Measurements from ENCODE around the gene ENTR1. TPM values are rescaled to one million over a fixed set of nuclear protein-coding genes. Genes with fewer than 3 reads are reported as not detected.

ENTR1 gene
- total RNA-seq, 1 donor from 2014 or later = 60.4 TPM

DNA sequence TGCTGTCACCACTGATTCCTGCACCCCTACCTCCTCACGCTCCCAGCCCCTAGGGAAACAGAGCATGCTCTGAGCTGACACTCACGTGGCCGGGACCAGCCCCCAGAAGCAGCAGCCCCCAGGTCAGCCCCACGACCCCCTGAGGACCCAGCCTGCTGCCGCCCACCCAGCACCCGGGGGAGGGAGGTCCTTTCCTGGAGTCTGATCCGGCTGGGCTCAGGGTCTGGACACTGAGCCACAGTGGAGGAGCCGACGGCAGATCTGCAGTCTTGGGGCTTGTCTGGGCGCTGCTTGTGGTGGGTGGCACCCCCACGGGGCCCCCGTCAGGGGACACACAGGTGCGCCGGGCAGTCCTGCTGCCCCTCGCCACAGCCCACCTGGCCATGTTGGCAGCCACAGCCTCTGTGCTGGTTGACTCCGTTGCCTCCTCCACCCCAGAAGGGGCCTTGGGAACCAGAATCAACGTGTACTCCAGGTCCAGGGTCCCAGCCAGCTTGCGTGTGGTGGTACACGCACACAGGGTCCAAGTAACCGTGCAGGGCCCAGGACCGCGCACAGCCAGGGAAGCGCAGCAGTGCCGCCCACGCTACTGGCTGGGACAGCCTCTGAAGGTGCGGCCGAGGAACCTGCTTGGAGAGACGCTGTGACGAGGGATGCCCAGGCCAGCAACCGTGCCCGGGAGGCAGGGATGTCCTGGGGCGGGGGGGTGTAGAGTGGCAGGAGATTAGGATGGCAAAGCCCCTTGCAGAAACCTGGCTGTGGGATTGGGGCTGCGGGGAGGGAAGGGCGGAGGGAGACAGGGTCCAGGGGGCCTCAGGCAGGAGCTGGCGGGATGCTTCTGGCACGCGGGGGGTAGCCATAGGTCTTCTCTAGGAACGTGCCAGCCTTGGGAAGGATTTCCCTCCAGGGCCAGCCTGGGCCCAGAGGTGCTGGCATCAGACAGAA, 50.4 kb downstream of the ENTR1 start:
- Histone ChIP-seq H3K36me3 (no peaks in the 10 kb centered on the region), H3K9me3 (no peaks in the 10 kb centered on the region), H3K27me3 (no peaks in the 10 kb centered on the region), H3K4me1 (peaks cover 37% of the 10 kb centered on the region), H3K27ac (no peak overlapping the region), H3K4me3 (no peak overlapping the region)
- no peak for DNase-seq (ENCODE audit: extremely low spot score in 2 of 2)
- intact Hi-C loops (cut with DNase I) = loop anchor here (5.0 to 10.0 kb wide), 2 partner anchors 45 to 1613 kb away; no protein-coding TSS in a partner anchor
- TF ChIP-seq POLR2AphosphoS5 (IDR thresholded peaks at IDR 0.05; ENCODE audit: insufficient read depth in 1 of 2, low read depth in 1 of 2) = no peak
- no peak for TF ChIP-seq POLR2A (IDR thresholded peaks at IDR 0.05)
- TF ChIP-seq, protein P1, sequence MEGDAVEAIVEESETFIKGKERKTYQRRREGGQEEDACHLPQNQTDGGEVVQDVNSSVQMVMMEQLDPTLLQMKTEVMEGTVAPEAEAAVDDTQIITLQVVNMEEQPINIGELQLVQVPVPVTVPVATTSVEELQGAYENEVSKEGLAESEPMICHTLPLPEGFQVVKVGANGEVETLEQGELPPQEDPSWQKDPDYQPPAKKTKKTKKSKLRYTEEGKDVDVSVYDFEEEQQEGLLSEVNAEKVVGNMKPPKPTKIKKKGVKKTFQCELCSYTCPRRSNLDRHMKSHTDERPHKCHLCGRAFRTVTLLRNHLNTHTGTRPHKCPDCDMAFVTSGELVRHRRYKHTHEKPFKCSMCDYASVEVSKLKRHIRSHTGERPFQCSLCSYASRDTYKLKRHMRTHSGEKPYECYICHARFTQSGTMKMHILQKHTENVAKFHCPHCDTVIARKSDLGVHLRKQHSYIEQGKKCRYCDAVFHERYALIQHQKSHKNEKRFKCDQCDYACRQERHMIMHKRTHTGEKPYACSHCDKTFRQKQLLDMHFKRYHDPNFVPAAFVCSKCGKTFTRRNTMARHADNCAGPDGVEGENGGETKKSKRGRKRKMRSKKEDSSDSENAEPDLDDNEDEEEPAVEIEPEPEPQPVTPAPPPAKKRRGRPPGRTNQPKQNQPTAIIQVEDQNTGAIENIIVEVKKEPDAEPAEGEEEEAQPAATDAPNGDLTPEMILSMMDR (IDR thresholded peaks at IDR 0.05) = no peak

- TF ChIP-seq, protein P1 (IDR thresholded peaks at IDR 0.05) = no peak
- TF ChIP-seq POLR2A (IDR thresholded peaks at IDR 0.05) (no peak), POLR2AphosphoS5 (IDR thresholded peaks at IDR 0.05; ENCODE audit: insufficient read depth in 1 of 2, low read depth in 1 of 2) (no peak)
- no peaks in the 10 kb centered on the region for H3K9me3 ChIP-seq
- H3K27ac ChIP-seq = no peak overlapping the region
- H3K27me3 ChIP-seq = no peaks in the 10 kb centered on the region
- H3K4me3 ChIP-seq = no peak overlapping the region
- intact Hi-C loops (cut with DNase I) = loop anchor here (5.0 kb wide), 1 partner anchor 1612 kb away; no protein-coding TSS in a partner anchor
- H3K36me3 ChIP-seq = no peaks in the 10 kb centered on the region
- peaks cover 35% of the 10 kb centered on the region for H3K4me1 ChIP-seq
- no peak for DNase-seq (ENCODE audit: extremely low spot score in 2 of 2)
Measured at GRCh38 chr9:136358888-136359287, 51.5 kb downstream of the ENTR1 start.

- peaks cover 41% of the 10 kb centered on the region for H3K4me1 ChIP-seq
Measured at GRCh38 chr9:136358016-136358415, 52.4 kb downstream of the ENTR1 start.

DNA sequence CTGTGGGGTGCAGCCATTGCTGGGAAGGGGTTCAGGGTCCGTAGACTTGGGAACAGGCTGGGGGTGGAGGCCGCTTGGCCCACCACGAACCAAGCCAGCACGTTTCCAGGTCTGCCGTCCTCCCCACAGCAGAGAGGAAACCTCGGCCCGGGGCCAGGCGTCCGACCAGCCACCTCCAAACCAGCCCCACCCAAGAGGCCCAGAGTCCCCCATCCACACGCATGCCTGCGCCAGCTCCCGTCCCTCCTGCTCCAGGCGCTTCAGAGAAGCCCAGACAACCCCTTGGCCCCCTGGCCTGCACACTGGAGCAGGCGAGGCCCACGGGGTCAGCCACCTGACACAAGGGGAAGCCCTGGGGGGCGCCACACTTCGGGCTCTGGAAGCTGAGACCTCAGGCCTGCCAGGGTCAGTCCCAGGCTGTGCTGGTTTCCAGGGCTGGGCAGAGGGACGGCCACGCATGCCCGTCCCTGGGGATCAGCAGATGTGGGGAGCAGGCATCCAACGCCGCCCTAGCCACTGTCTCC, 53.1 kb downstream of the ENTR1 start:
- DNase-seq (ENCODE audit: extremely low spot score in 2 of 2) = no peak
- H3K4me1 ChIP-seq = peaks cover 41% of the 10 kb centered on the region

More at GRCh38 chr9:136358016-136358415, 52.4 kb downstream of the ENTR1 start:
- H3K27me3 ChIP-seq = no peaks in the 10 kb centered on the region
- DNase-seq (ENCODE audit: extremely low spot score in 2 of 2) = no peak
- no peak overlapping the region for H3K4me3 ChIP-seq
- H3K36me3 ChIP-seq = no peaks in the 10 kb centered on the region
- TF ChIP-seq, protein P1 (IDR thresholded peaks at IDR 0.05) = no peak
- TF ChIP-seq POLR2AphosphoS5 (IDR thresholded peaks at IDR 0.05; ENCODE audit: insufficient read depth in 1 of 2, low read depth in 1 of 2) = peak in 1 of 2 donors; percentile 7
- no peak for TF ChIP-seq POLR2A (IDR thresholded peaks at IDR 0.05)
- intact Hi-C loops (cut with DNase I) = loop anchor here (5.0 kb wide), 1 partner anchor 1611 kb away; no protein-coding TSS in a partner anchor
- H3K27ac ChIP-seq = no peak overlapping the region
- H3K9me3 ChIP-seq = no peaks in the 10 kb centered on the region

More for the DNA sequence above, 53.1 kb downstream of the ENTR1 start:
- Histone ChIP-seq H3K27ac (no peak overlapping the region), H3K4me3 (no peak overlapping the region), H3K27me3 (no peaks in the 10 kb centered on the region), H3K9me3 (no peaks in the 10 kb centered on the region), H3K36me3 (no peaks in the 10 kb centered on the region)
- no peak for TF ChIP-seq POLR2A (IDR thresholded peaks at IDR 0.05)
- TF ChIP-seq POLR2AphosphoS5 (IDR thresholded peaks at IDR 0.05; ENCODE audit: insufficient read depth in 1 of 2, low read depth in 1 of 2) = no peak
- intact Hi-C loops (cut with DNase I) = loop anchor here (5.0 kb wide), 1 partner anchor 1610 kb away; no protein-coding TSS in a partner anchor

All from vagina (tissue), 2 donors.